Large intestine (tissue), 3 donors: ENCODE measurements around the gene PTPRN2. TPM values are rescaled to one million over a fixed set of nuclear protein-coding genes. Genes with fewer than 3 reads are reported as not detected.

Experiments used
- DNase-seq, 2 donors: peaks; one replicate each; pipeline versions ENCODE4 v3.0.0 to v3.0.0-alpha.2; 2013
- H3K27ac ChIP-seq: one replicate; pipeline ENCODE4 v1.5.1; 2013; ENCODE audit warnings: low read length
- H3K27me3 ChIP-seq: 2 replicates; pipeline ENCODE4 v1.6.1; 2013; ENCODE audit warnings: low read length; ENCODE audit not compliant: control insufficient read depth, insufficient read depth
- H3K36me3 ChIP-seq: 2 replicates; pipeline ENCODE4 v1.6.1; 2013; ENCODE audit warnings: low read length; ENCODE audit not compliant: control insufficient read depth, insufficient read depth
- H3K4me1 ChIP-seq: one replicate; pipeline ENCODE4 v1.6.1; 2013; ENCODE audit warnings: low read length; ENCODE audit not compliant: control insufficient read depth, insufficient read depth
- H3K4me3 ChIP-seq: one replicate; pipeline ENCODE4 v1.5.1; 2013; ENCODE audit warnings: low read length
- H3K9me3 ChIP-seq: one replicate; pipeline ENCODE4 v1.6.1; 2013; ENCODE audit warnings: mild to moderate bottlenecking, low read depth, low read length, moderate library complexity; ENCODE audit not compliant: control insufficient read depth
- WGBS: methylation state at CpG from one replicate; pipeline ENCODE4 v1.1.5; 2013; ENCODE audit warnings: low lambda C conversion rate; ENCODE audit not compliant: insufficient coverage; 5-methylcytosine and 5-hydroxymethylcytosine counted together
- polyA plus RNA-seq: library from polyadenylated mRNA; unstranded; fragments of 120-200 nt; gene quantifications from one replicate; pipeline ENCODE4 v1.2.1, GENCODE V29; 2013

PTPRN2 gene
- polyA plus RNA-seq, 1 donor, result 13.4 TPM

GRCh38 chr7:158265743-158266080 lies 321.9 kb downstream of the PTPRN2 start:
- DNase-seq, result no peak
- no CpG with 5 or more reads among the region's 11 CpGs for WGBS
- Histone ChIP-seq H3K9me3 (peaks cover 48% of the 10 kb centered on the region), H3K27me3 (no peaks in the 10 kb centered on the region), H3K36me3 (no peaks in the 10 kb centered on the region), H3K4me1 (no peaks in the 10 kb centered on the region), H3K27ac (no peak overlapping the region), H3K4me3 (no peak overlapping the region)

- Histone ChIP-seq H3K4me3 (no peak overlapping the region), H3K27me3 (no peaks in the 10 kb centered on the region), H3K27ac (no peak overlapping the region), H3K9me3 (peaks cover 47% of the 10 kb centered on the region), H3K4me1 (no peaks in the 10 kb centered on the region), H3K36me3 (no peaks in the 10 kb centered on the region)
- DNase-seq, result no peak
- WGBS, result no CpG with 5 or more reads among the region's 13 CpGs
Measured at GRCh38 chr7:158264881-158265742, 322.5 kb downstream of the PTPRN2 start.

GRCh38 chr7:158263964-158264748 lies 323.5 kb downstream of the PTPRN2 start:
- peak; percentile 43 to 55 for DNase-seq
- H3K4me1 ChIP-seq, result no peaks in the 10 kb centered on the region
- H3K36me3 ChIP-seq, result no peaks in the 10 kb centered on the region
- H3K9me3 ChIP-seq, result peaks cover 45% of the 10 kb centered on the region
- H3K4me3 ChIP-seq, result no peak overlapping the region
- 40% methylated on average over 1 of the region's 25 CpGs for WGBS
- H3K27ac ChIP-seq, result no peak overlapping the region
- no peaks in the 10 kb centered on the region for H3K27me3 ChIP-seq

GRCh38 chr7:158263110-158263963 lies 324.3 kb downstream of the PTPRN2 start:
- no CpG with 5 or more reads among the region's 19 CpGs for WGBS
- Histone ChIP-seq H3K36me3 (no peaks in the 10 kb centered on the region), H3K4me1 (no peaks in the 10 kb centered on the region), H3K9me3 (peaks cover 46% of the 10 kb centered on the region), H3K27me3 (no peaks in the 10 kb centered on the region), H3K27ac (no peak overlapping the region), H3K4me3 (no peak overlapping the region)
- no peak for DNase-seq

GRCh38 chr7:158262284-158263109 lies 325.1 kb downstream of the PTPRN2 start:
- peaks cover 53% of the 10 kb centered on the region for H3K9me3 ChIP-seq
- H3K4me1 ChIP-seq, result no peaks in the 10 kb centered on the region
- H3K4me3 ChIP-seq, result no peak overlapping the region
- no peaks in the 10 kb centered on the region for H3K36me3 ChIP-seq
- DNase-seq, result no peak
- H3K27me3 ChIP-seq, result no peaks in the 10 kb centered on the region
- no peak overlapping the region for H3K27ac ChIP-seq
- no CpG with 5 or more reads among the region's 5 CpGs for WGBS

- WGBS, result no CpG with 5 or more reads among the region's 27 CpGs
- no peaks in the 10 kb centered on the region for H3K36me3 ChIP-seq
- no peak for DNase-seq
- no peak overlapping the region for H3K27ac ChIP-seq
- no peak overlapping the region for H3K4me3 ChIP-seq
- H3K4me1 ChIP-seq, result no peaks in the 10 kb centered on the region
- no peaks in the 10 kb centered on the region for H3K27me3 ChIP-seq
- peaks cover 50% of the 10 kb centered on the region for H3K9me3 ChIP-seq
Measured at GRCh38 chr7:158261362-158262235, 326.0 kb downstream of the PTPRN2 start.

- no peaks in the 10 kb centered on the region for H3K27me3 ChIP-seq
- H3K4me3 ChIP-seq, result no peak overlapping the region
- no peaks in the 10 kb centered on the region for H3K4me1 ChIP-seq
- DNase-seq, result no peak
- H3K27ac ChIP-seq, result no peak overlapping the region
- no peaks in the 10 kb centered on the region for H3K36me3 ChIP-seq
- no CpG with 5 or more reads among the region's 20 CpGs for WGBS
- peaks cover 54% of the 10 kb centered on the region for H3K9me3 ChIP-seq
Measured at GRCh38 chr7:158260567-158261361, 326.9 kb downstream of the PTPRN2 start.

GRCh38 chr7:158259671-158260418 lies 327.8 kb downstream of the PTPRN2 start:
- H3K36me3 ChIP-seq, result no peaks in the 10 kb centered on the region
- no CpG with 5 or more reads among the region's 12 CpGs for WGBS

More at GRCh38 chr7:158259671-158260418, 327.8 kb downstream of the PTPRN2 start:
- no peaks in the 10 kb centered on the region for H3K27me3 ChIP-seq
- no peak for DNase-seq
- no peaks in the 10 kb centered on the region for H3K4me1 ChIP-seq
- H3K27ac ChIP-seq, result no peak overlapping the region
- peaks cover 50% of the 10 kb centered on the region for H3K9me3 ChIP-seq
- no peak overlapping the region for H3K4me3 ChIP-seq
